ENCODE measurements around the gene GPRASP1. TPM values are rescaled to one million over a fixed set of nuclear protein-coding genes. Genes with fewer than 3 reads are reported as not detected.

Gene GPRASP1, protein sequence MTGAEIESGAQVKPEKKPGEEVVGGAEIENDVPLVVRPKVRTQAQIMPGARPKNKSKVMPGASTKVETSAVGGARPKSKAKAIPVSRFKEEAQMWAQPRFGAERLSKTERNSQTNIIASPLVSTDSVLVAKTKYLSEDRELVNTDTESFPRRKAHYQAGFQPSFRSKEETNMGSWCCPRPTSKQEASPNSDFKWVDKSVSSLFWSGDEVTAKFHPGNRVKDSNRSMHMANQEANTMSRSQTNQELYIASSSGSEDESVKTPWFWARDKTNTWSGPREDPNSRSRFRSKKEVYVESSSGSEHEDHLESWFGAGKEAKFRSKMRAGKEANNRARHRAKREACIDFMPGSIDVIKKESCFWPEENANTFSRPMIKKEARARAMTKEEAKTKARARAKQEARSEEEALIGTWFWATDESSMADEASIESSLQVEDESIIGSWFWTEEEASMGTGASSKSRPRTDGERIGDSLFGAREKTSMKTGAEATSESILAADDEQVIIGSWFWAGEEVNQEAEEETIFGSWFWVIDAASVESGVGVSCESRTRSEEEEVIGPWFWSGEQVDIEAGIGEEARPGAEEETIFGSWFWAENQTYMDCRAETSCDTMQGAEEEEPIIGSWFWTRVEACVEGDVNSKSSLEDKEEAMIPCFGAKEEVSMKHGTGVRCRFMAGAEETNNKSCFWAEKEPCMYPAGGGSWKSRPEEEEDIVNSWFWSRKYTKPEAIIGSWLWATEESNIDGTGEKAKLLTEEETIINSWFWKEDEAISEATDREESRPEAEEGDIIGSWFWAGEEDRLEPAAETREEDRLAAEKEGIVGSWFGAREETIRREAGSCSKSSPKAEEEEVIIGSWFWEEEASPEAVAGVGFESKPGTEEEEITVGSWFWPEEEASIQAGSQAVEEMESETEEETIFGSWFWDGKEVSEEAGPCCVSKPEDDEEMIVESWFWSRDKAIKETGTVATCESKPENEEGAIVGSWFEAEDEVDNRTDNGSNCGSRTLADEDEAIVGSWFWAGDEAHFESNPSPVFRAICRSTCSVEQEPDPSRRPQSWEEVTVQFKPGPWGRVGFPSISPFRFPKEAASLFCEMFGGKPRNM (N-terminal part only)
- polyA plus RNA-seq, result 34.3 and 39.5 TPM in 2 replicates
- polyA minus RNA-seq, result 28.5 and 32.0 TPM in 2 replicates

DNA sequence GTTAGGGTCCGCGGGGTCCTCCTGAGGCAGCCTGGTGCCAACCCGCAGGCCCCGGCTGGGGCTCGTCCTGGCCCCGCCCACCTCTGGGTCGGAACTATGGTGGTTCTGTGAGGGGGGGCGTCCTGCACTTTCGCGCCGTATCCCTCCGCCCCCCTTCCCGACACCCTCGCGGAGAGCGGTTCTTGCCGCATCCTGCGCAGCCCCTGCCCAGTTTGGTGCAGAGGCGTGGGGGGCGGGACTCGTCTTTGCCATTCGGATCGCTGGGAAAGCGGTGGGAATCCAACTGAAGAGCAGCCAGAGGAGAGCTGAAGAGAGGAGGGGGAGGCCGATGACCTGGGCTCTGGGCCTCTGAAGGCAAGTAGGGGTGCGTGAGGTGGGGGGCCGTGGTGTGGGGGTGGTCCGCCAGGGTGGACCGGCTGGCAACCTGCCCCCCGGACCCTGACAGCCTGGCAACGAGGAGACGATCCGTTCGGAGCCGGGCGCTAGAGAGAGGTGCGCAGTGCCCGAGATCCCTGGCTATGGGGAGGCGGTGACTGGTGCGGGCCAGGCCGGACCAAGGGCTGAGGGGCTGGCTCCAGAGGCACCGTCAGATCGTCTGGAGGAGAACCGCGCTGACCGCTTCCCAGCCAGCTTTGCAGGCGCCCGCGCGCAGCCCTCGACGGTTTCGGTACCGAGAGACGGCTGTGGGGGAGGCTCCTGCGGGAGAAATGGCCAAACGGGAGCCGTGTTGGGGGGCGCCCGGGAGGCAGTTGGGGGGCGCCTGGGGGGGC lies at the start of gene GPRASP1:
GPRASP1 (plus strand) TSS at position 242 of the 770 bp plus-strand sequence. CDS start 2,431 bp downstream, outside the sequence.
- Histone ChIP-seq H4K20me1 (ENCODE audit: insufficient read depth) (no peaks in the 10 kb centered on the region), H3F3A (ENCODE audit: insufficient read depth, low read length, poor library complexity, severe bottlenecking) (no peaks in the 10 kb centered on the region), H3K4me3 (ENCODE audit: low read length) (peak within 1 kb of the TSS; percentile 46), H3K9me3 (ENCODE audit: low read length) (no peaks in the 10 kb centered on the region), H2AFZ (ENCODE audit: low read depth, low read length) (no peak within 1 kb of the TSS), H3K27ac (ENCODE audit: low read length) (no peak within 1 kb of the TSS), H3K9ac (ENCODE audit: low read length) (no peak within 1 kb of the TSS), H3K79me2 (replicated peaks; ENCODE audit: insufficient read depth, low read length) (no peaks in the 10 kb centered on the region), H3K27me3 (ENCODE audit: insufficient read depth, low read depth, low read length) (no peaks in the 10 kb centered on the region), H3K36me3 (ENCODE audit: insufficient read depth, low read length) (no peaks in the 10 kb centered on the region), H3K9me2 (ENCODE audit: insufficient read depth, low read length) (no peaks in the 10 kb centered on the region), H3K4me2 (ENCODE audit: low read length) (no peak within 1 kb of the TSS)
- TF ChIP-seq SMC3 (conservative IDR thresholded peaks at IDR 0.05; ENCODE audit: poor library complexity) (no peak), POLR2AphosphoS5 (IDR thresholded peaks at IDR 0.05) (no peak), MXI1 (conservative IDR thresholded peaks at IDR 0.05; ENCODE audit: poor library complexity, severe bottlenecking) (no peak), EZH2 (IDR thresholded peaks at IDR 0.05; ENCODE audit: borderline replicate concordance, insufficient read depth, low read length, poor library complexity, severe bottlenecking) (no peak), TAF1 (IDR thresholded peaks at IDR 0.05; ENCODE audit: low read depth) (no peak)
- TF ChIP-seq, protein P1, sequence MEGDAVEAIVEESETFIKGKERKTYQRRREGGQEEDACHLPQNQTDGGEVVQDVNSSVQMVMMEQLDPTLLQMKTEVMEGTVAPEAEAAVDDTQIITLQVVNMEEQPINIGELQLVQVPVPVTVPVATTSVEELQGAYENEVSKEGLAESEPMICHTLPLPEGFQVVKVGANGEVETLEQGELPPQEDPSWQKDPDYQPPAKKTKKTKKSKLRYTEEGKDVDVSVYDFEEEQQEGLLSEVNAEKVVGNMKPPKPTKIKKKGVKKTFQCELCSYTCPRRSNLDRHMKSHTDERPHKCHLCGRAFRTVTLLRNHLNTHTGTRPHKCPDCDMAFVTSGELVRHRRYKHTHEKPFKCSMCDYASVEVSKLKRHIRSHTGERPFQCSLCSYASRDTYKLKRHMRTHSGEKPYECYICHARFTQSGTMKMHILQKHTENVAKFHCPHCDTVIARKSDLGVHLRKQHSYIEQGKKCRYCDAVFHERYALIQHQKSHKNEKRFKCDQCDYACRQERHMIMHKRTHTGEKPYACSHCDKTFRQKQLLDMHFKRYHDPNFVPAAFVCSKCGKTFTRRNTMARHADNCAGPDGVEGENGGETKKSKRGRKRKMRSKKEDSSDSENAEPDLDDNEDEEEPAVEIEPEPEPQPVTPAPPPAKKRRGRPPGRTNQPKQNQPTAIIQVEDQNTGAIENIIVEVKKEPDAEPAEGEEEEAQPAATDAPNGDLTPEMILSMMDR (IDR thresholded peaks at IDR 0.05; ENCODE audit: poor library complexity, severe bottlenecking), result no peak
- TF ChIP-seq, protein P2, sequence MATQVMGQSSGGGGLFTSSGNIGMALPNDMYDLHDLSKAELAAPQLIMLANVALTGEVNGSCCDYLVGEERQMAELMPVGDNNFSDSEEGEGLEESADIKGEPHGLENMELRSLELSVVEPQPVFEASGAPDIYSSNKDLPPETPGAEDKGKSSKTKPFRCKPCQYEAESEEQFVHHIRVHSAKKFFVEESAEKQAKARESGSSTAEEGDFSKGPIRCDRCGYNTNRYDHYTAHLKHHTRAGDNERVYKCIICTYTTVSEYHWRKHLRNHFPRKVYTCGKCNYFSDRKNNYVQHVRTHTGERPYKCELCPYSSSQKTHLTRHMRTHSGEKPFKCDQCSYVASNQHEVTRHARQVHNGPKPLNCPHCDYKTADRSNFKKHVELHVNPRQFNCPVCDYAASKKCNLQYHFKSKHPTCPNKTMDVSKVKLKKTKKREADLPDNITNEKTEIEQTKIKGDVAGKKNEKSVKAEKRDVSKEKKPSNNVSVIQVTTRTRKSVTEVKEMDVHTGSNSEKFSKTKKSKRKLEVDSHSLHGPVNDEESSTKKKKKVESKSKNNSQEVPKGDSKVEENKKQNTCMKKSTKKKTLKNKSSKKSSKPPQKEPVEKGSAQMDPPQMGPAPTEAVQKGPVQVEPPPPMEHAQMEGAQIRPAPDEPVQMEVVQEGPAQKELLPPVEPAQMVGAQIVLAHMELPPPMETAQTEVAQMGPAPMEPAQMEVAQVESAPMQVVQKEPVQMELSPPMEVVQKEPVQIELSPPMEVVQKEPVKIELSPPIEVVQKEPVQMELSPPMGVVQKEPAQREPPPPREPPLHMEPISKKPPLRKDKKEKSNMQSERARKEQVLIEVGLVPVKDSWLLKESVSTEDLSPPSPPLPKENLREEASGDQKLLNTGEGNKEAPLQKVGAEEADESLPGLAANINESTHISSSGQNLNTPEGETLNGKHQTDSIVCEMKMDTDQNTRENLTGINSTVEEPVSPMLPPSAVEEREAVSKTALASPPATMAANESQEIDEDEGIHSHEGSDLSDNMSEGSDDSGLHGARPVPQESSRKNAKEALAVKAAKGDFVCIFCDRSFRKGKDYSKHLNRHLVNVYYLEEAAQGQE (IDR thresholded peaks at IDR 0.05; ENCODE audit: borderline replicate concordance), result no peak

DNA sequence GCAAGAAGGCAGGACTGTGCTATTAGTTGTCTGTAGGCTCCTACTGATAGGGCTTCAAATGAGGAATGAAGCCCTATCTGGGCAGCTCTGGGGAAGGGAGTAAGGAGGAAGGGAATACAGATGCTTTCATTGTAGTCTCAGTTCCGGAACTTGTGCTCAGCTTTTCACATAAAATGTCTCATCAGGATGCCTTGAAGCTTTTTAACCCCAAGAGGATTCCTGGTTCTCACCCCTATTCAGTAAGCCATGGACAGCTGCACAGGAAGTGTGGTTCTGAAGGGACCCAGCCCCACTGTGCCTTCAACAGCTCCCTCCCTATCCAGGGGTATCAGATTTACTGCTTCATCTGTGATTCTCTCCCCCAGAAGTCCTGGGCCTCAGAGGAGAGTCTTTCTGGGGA lies 47.0 kb upstream of the GPRASP1 start:
- H3F3A ChIP-seq (ENCODE audit: insufficient read depth, low read length, poor library complexity, severe bottlenecking), result no peaks in the 10 kb centered on the region
- TF ChIP-seq RAD21 (conservative IDR thresholded peaks at IDR 0.05) (no peak), SMC3 (conservative IDR thresholded peaks at IDR 0.05; ENCODE audit: poor library complexity) (no peak), TAF1 (IDR thresholded peaks at IDR 0.05; ENCODE audit: low read depth) (no peak), EP300 (conservative IDR thresholded peaks at IDR 0.05; ENCODE audit: poor library complexity, severe bottlenecking) (no peak), MXI1 (conservative IDR thresholded peaks at IDR 0.05; ENCODE audit: poor library complexity, severe bottlenecking) (no peak), POLR2AphosphoS5 (IDR thresholded peaks at IDR 0.05) (no peak), EZH2 (IDR thresholded peaks at IDR 0.05; ENCODE audit: borderline replicate concordance, insufficient read depth, low read length, poor library complexity, severe bottlenecking) (no peak)
- TF ChIP-seq, protein P2 (IDR thresholded peaks at IDR 0.05; ENCODE audit: borderline replicate concordance), result no peak
- TF ChIP-seq, protein P1 (IDR thresholded peaks at IDR 0.05; ENCODE audit: poor library complexity, severe bottlenecking), result no peak
- H3K27me3 ChIP-seq (ENCODE audit: insufficient read depth, low read depth, low read length), result no peaks in the 10 kb centered on the region
- no peak overlapping the region for H3K27ac ChIP-seq (ENCODE audit: low read length)
- H3K9me3 ChIP-seq (ENCODE audit: low read length), result no peaks in the 10 kb centered on the region
- H3K9me2 ChIP-seq (ENCODE audit: insufficient read depth, low read length), result no peaks in the 10 kb centered on the region
- H2AFZ ChIP-seq (ENCODE audit: low read depth, low read length), result no peak overlapping the region
- no peak overlapping the region for H3K4me2 ChIP-seq (ENCODE audit: low read length)
- H4K20me1 ChIP-seq (ENCODE audit: insufficient read depth), result no peaks in the 10 kb centered on the region
- H3K9ac ChIP-seq (ENCODE audit: low read length), result no peak overlapping the region
- H3K79me2 ChIP-seq (replicated peaks; ENCODE audit: insufficient read depth, low read length), result peaks cover 52% of the 10 kb centered on the region
- H3K4me3 ChIP-seq (ENCODE audit: low read length), result peak overlapping the region; percentile 79
- no peaks in the 10 kb centered on the region for H3K36me3 ChIP-seq (ENCODE audit: insufficient read depth, low read length)

Data from neural cell (in vitro differentiated cells).